PC-9 (cell line): ENCODE results near the gene SLC39A12.

ENCODE experiments used
- EZH2 ChIP-seq: fragments of 200-600 bp; sonication (generic); IDR thresholded peaks from 2 replicates; pipeline ENCODE4 v1.8.0; 2017; ENCODE audit warnings: antibody characterized with exemption, low read depth
- TF ChIP-seq, protein P1 (sequence below): fragments of 200-600 bp; sonication (generic); conservative IDR thresholded peaks from 2 replicates; pipeline ENCODE4 v1.6.1; 2017; ENCODE audit warnings: mixed run types, antibody characterized with exemption, mild to moderate bottlenecking, moderate library complexity

DNA sequence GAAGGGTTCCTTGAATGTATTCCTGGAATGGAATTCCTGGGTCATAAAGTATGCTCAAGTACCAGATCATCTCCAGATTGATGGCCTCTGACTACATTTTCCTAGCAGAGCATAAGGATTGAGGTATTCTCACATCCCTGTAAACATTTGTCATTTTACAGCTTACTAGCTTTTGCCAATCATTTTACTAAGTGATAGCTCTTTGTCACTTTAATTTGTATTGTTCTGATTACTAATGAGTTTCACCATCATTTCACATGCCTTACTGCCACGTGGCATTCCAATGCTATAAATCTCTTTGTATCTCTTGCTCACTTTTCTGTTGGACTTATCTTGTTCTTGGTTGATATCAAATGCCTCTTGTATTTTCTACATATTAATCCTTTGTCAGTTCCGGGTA is 119.9 kb downstream of the SLC39A12 start:
- TF ChIP-seq, protein P1, sequence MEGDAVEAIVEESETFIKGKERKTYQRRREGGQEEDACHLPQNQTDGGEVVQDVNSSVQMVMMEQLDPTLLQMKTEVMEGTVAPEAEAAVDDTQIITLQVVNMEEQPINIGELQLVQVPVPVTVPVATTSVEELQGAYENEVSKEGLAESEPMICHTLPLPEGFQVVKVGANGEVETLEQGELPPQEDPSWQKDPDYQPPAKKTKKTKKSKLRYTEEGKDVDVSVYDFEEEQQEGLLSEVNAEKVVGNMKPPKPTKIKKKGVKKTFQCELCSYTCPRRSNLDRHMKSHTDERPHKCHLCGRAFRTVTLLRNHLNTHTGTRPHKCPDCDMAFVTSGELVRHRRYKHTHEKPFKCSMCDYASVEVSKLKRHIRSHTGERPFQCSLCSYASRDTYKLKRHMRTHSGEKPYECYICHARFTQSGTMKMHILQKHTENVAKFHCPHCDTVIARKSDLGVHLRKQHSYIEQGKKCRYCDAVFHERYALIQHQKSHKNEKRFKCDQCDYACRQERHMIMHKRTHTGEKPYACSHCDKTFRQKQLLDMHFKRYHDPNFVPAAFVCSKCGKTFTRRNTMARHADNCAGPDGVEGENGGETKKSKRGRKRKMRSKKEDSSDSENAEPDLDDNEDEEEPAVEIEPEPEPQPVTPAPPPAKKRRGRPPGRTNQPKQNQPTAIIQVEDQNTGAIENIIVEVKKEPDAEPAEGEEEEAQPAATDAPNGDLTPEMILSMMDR = no peak
- TF ChIP-seq EZH2 = no peak
